ENCODE measurements around the gene TMEM219.
"Not testable (repeated sequence)": the region's sequence is repeated elsewhere in the genome, so short reads cannot be mapped to it uniquely, and the experiment has no call there.

The TMEM219 gene

DNA sequence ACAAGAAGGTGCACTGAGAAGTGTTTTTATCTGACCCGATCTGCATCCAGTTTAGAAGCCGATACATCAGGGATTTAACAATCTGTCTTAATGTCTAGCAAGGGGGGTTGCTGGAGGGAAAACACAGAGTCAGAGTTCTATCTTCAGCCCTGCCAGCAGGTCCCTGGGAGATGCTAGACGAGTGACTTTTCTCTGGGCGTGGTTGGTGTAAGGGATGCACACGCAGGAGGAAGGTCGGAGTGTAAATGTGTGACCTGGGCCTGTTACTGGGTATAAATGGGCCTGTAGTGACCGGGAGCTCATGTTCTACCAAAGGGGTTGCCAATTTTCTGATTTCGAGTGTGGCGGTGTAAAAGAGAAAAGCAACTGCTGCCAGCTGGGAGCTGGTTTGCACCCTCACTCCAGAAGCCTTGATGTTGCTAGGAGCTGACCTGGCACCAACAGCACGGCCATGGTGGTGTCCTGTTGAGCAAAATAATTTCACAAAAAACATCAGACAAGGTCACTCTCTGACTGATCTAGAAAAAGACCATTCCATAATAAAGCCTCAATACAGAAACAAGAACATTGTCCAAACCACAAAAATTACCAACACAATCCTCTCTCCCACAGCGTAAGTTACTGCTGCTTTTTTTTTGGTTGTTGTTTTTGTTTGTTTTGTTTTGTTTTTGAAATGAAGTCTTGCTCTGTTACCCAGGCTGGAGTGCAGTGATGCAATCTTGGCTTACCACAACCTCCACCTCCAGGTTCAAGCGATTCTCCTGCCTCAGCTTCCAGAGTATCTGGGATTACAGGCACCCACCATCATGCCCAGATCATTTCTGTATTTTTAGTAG is 34.6 kb upstream of the TMEM219 start:
- peak; percentile 21 for DNase-seq (ENCODE audit: low read depth)
- TF ChIP-seq, protein P1, sequence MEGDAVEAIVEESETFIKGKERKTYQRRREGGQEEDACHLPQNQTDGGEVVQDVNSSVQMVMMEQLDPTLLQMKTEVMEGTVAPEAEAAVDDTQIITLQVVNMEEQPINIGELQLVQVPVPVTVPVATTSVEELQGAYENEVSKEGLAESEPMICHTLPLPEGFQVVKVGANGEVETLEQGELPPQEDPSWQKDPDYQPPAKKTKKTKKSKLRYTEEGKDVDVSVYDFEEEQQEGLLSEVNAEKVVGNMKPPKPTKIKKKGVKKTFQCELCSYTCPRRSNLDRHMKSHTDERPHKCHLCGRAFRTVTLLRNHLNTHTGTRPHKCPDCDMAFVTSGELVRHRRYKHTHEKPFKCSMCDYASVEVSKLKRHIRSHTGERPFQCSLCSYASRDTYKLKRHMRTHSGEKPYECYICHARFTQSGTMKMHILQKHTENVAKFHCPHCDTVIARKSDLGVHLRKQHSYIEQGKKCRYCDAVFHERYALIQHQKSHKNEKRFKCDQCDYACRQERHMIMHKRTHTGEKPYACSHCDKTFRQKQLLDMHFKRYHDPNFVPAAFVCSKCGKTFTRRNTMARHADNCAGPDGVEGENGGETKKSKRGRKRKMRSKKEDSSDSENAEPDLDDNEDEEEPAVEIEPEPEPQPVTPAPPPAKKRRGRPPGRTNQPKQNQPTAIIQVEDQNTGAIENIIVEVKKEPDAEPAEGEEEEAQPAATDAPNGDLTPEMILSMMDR (conservative IDR thresholded peaks at IDR 0.05; ENCODE audit: low read depth, low read length): no peak
- peak overlapping the region; percentile 91 for H3K4me3 ChIP-seq (ENCODE audit: low read depth, low read length)

- H3K4me3 ChIP-seq (ENCODE audit: low read depth, low read length); DNase-seq (ENCODE audit: low read depth): not testable (repeated sequence)
Observed at GRCh38 chr16:29931750-29932149, 30.1 kb upstream of the TMEM219 start.

GRCh38 chr16:29940656-29941055 is 21.2 kb upstream of the TMEM219 start:
- TF ChIP-seq, protein P1 (conservative IDR thresholded peaks at IDR 0.05; ENCODE audit: low read depth, low read length): no peak
- DNase-seq (ENCODE audit: low read depth): no peak

GRCh38 chr16:29943846-29944799 is 17.8 kb upstream of the TMEM219 start:
- TF ChIP-seq, protein P1 (conservative IDR thresholded peaks at IDR 0.05; ENCODE audit: low read depth, low read length): peak; percentile 64
- H3K4me3 ChIP-seq (ENCODE audit: low read depth, low read length): no peak overlapping the region
- peak; percentile 96 for DNase-seq (ENCODE audit: low read depth)

More at GRCh38 chr16:29940656-29941055, 21.2 kb upstream of the TMEM219 start:
- no peak overlapping the region for H3K4me3 ChIP-seq (ENCODE audit: low read depth, low read length)

GRCh38 chr16:29947897-29948296 is 14.0 kb upstream of the TMEM219 start:
- no peak for DNase-seq (ENCODE audit: low read depth)
- H3K4me3 ChIP-seq (ENCODE audit: low read depth, low read length): no peak overlapping the region
- TF ChIP-seq, protein P1 (conservative IDR thresholded peaks at IDR 0.05; ENCODE audit: low read depth, low read length): no peak

DNA sequence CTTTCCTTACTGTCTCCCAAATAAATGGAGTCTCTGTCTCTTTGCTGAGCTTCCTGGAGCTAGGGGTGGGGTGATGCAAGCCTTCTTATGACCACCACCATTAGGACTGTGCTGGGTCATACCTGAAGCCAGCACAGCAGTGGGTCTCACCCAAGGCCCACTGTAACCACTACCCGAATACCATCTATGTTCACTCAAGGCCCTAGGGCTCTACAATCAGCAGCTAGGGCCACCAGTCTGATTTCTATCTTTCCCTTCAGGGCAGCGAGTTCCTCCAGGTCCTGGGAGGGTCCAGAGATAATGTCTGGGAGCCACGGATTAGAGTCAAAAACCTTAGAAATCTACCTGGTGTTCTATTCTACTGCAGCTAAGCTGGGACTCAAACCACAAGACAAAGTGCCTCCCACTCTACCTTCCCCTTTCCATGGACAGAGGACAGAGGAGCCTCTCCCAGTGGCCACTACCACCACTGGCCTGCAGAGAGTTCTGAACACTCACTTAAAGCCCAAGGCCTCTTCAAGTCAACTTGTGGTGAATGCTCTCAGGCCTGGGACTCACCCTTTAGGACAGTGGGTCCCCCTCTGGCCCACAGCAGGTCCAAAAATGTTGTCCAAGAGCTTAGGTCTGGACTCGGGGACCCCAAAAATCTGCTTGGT is 10.9 kb upstream of the TMEM219 start:
- H3K4me3 ChIP-seq (ENCODE audit: low read depth, low read length): no peak overlapping the region
- no peak for DNase-seq (ENCODE audit: low read depth)
- TF ChIP-seq, protein P1 (conservative IDR thresholded peaks at IDR 0.05; ENCODE audit: low read depth, low read length): no peak

Measured in choroid plexus epithelial cell (primary cell).